Heart right ventricle (tissue), 16 donors: ENCODE results near the gene SMAD2. TPM values are rescaled to one million over a fixed set of nuclear protein-coding genes. Genes with fewer than 3 reads are reported as not detected.
"Not testable (repeated sequence)": the region's sequence is repeated elsewhere in the genome, so short reads cannot be mapped to it uniquely, and the experiment has no call there.

Experiments
- ATAC-seq, 8 donors: fragments of 200-7000 bp; cut with Tn5 transposase; one replicate each; pipeline ENCODE4 v1.9.1; 2020; ENCODE audit warnings: mild to moderate bottlenecking in 8 of 8, moderate library complexity in 8 of 8, moderate number of reproducible peaks in 1 of 8
- DNase-seq, 2 donors: peaks; one replicate each; pipeline ENCODE4 v3.0.0-alpha.2; 2020
- H3K27ac ChIP-seq, 10 donors: fragments of 200-600 bp; sonication (generic) in 2 of 10; one replicate each; pipeline versions ENCODE4 v1.5.0 to v1.8.0; 2020 to 2022; ENCODE audit warnings: mild to moderate bottlenecking in 3 of 10
- H3K27me3 ChIP-seq, 7 donors: fragments of 200-600 bp; one replicate each; pipeline ENCODE4 v1.8.0; 2021 to 2022; ENCODE audit warnings: mild to moderate bottlenecking in 2 of 7
- H3K36me3 ChIP-seq, 9 donors: fragments of 200-600 bp; sonication (generic) in 1 of 9; one replicate each; pipeline versions ENCODE4 v1.5.0 to v1.8.0; 2020 to 2022; ENCODE audit warnings: mild to moderate bottlenecking in 2 of 9
- H3K4me1 ChIP-seq, 9 donors: fragments of 200-600 bp; sonication (generic) in 1 of 9; one replicate each; pipeline versions ENCODE4 v1.5.0 to v1.8.0; 2020 to 2022; ENCODE audit warnings: mild to moderate bottlenecking in 4 of 9
- H3K4me3 ChIP-seq, 10 donors: fragments of 200-600 bp; sonication (generic) in 2 of 10; one replicate each; pipeline versions ENCODE4 v1.5.0 to v1.8.0; 2020 to 2022; ENCODE audit warnings: mild to moderate bottlenecking in 7 of 10, moderate library complexity in 2 of 10
- H3K9me3 ChIP-seq, 11 donors: fragments of 200-600 bp in 10 of 11; sonication (generic) in 2 of 11; one replicate each; pipeline versions ENCODE4 v1.5.0 to v1.8.0; 2013 to 2022; ENCODE audit warnings: mild to moderate bottlenecking in 2 of 11, control low read depth in 1 of 11, moderate library complexity in 1 of 11
- WGBS, 2 donors: extraction: QIAGEN DNeasy Blood & Tissue Kit; methylation state at CpG; one replicate each; pipeline ENCODE4 v1.1.7; 2013; ENCODE audit warnings: inconsistent platforms in 1 of 2; 5-methylcytosine and 5-hydroxymethylcytosine counted together
- intact Hi-C, 10 donors: fragments of 100-400 bp; cut with DNase I; formaldehyde crosslinking; loops; one replicate each; pipeline versions ENCODE4 v1.11.1 to v1.14.2; 2022
- polyA plus RNA-seq, 2 donors: library from polyadenylated mRNA; stranded (reverse); fragments of 200-250 nt; gene quantifications; one replicate each; pipeline ENCODE4 v1.2.3, GENCODE V29; 2013
- total RNA-seq, 10 donors: library from RNA; stranded (reverse); fragmentation: NEBNext Ultra II Directional in 3 of 10; extraction: Animal tissue kit (Norgen Biotek cat#: 25700) in 3 of 10; gene quantifications; one replicate each; pipeline versions ENCODE4 v1.2.1 to v1.2.4, GENCODE V29; 2021 to 2023
- TF ChIP-seq, protein P1 (sequence below), 9 donors: fragments of 200-600 bp; sonication (generic) in 2 of 9; IDR thresholded peaks; one replicate each; pipeline versions ENCODE4 v1.5.0 to v1.8.0; 2021 to 2022; ENCODE audit warnings: antibody characterized with exemption in 9 of 9, mild to moderate bottlenecking in 5 of 9, moderate library complexity in 1 of 9
- donor health status: Arrhythmogenic right ventricular cardiomyopathy.
- donor health status: ischemic (EF 13 %, LVEDD 7.1; RV severe dilation, severe dysfunction).
- donor health status: healthy with polysubstance abuse.
- donor health status: DM: no; HTN: yes; CAD: no.
- donor health status: DM: no; HTN: no; CAD: no.
- donor health status: ischemic (EF 25% LVEDD 6.9; RV normal size, moderate dysfunction).
- donor health status: ischemic (EF 25% LVEDD 5.7; RV mildly dilated, moderate dysfunction).
- donor health status: healthy.
- donor health status: DM: yes; HTN: yes; CAD: no.
- donor health status: Ischemic cardiomyopathy.
- donor health status: ischemic (EF 35%, LVEDD 5.7; RV mildly dilated, moderate dysfunction).
- donor health status: nonischemic (EF 11% LVEDD 7.7; RV severe dilation, severe dysfunction).
- donor health status: DM: yes; HTN: yes; CAD: no.
- donor health status: PGD.
- donor health status: ischemic (EF 29% LVEDD 5.4; RV normal size, mild dysfunction).
- donor health status: nonischemic (EF 23%, LVEDD 6.1; RV moderate dilation, normal function).

SMAD2 gene
- total and polyA plus RNA-seq, 12 donors = 11.6 to 118 (median 92.9) TPM

DNA sequence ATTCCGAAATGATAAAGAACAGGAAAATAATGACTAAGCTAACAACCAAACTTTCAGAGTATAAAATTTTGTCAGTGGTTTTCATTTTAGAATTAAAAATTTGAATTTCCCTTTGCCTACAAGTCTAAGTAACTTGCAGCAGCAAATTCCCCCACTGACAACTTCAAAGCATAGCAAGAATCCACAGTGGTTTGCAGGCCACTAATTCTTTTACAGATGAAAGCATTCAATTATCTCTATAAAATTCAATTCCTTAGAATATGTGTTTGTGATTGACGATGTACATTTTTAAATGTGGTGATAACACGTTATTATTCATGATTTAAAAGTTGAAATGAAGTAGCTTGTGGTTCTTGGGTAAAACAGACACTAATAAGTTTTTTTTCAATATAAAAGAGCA is 100.6 kb downstream of the SMAD2 start:
- intact Hi-C loops = no loop called here
- 93 to 95% methylated on average over 3 of the region's 3 CpGs for WGBS, 2 donors

DNA sequence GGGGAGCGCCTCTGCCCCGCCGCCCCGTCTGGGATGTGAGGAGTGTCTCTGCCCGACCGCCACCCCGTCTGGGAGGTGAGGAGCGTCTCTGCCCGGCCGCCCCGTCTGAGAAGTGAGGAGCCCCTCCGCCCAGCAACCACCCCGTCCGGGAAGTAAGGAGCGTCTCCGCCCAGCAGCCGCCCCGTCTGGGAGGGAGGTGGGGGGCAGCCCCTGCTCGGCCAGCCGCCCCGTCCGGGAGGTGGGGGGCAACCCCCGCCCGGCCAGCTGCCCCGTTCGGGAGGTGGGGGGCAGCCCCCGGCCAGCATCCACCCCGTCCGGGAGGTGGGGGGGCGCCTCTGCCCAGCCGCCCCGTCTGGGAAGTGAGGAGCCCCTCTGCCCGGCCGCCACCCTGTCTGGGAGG is 102.4 kb downstream of the SMAD2 start:
- intact Hi-C loops, H3K27me3 ChIP-seq, DNase-seq, H3K9me3 ChIP-seq, H3K4me1 ChIP-seq, ATAC-seq, H3K4me3 ChIP-seq, H3K27ac ChIP-seq: not testable (repeated sequence)
- 97 to 99% methylated on average over 34 of the region's 34 CpGs for WGBS, 2 donors
- H3K36me3 ChIP-seq = peaks cover 0 to 44% (median 0%) of the 10 kb centered on the region in 9 donors

More for the DNA sequence above, 100.6 kb downstream of the SMAD2 start:
- no peaks in the 10 kb centered on the region for H3K27me3 ChIP-seq
- no peak overlapping the region for H3K27ac ChIP-seq
- no peak for DNase-seq
- H3K4me1 ChIP-seq = no peaks in the 10 kb centered on the region
- H3K9me3 ChIP-seq = no peaks in the 10 kb centered on the region
- H3K4me3 ChIP-seq = no peak overlapping the region
- peaks cover 0 to 53% (median 0%) of the 10 kb centered on the region in 9 donors for H3K36me3 ChIP-seq
- no peak for ATAC-seq
- TF ChIP-seq, protein P1, sequence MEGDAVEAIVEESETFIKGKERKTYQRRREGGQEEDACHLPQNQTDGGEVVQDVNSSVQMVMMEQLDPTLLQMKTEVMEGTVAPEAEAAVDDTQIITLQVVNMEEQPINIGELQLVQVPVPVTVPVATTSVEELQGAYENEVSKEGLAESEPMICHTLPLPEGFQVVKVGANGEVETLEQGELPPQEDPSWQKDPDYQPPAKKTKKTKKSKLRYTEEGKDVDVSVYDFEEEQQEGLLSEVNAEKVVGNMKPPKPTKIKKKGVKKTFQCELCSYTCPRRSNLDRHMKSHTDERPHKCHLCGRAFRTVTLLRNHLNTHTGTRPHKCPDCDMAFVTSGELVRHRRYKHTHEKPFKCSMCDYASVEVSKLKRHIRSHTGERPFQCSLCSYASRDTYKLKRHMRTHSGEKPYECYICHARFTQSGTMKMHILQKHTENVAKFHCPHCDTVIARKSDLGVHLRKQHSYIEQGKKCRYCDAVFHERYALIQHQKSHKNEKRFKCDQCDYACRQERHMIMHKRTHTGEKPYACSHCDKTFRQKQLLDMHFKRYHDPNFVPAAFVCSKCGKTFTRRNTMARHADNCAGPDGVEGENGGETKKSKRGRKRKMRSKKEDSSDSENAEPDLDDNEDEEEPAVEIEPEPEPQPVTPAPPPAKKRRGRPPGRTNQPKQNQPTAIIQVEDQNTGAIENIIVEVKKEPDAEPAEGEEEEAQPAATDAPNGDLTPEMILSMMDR (IDR thresholded peaks at IDR 0.05) = no peak

DNA sequence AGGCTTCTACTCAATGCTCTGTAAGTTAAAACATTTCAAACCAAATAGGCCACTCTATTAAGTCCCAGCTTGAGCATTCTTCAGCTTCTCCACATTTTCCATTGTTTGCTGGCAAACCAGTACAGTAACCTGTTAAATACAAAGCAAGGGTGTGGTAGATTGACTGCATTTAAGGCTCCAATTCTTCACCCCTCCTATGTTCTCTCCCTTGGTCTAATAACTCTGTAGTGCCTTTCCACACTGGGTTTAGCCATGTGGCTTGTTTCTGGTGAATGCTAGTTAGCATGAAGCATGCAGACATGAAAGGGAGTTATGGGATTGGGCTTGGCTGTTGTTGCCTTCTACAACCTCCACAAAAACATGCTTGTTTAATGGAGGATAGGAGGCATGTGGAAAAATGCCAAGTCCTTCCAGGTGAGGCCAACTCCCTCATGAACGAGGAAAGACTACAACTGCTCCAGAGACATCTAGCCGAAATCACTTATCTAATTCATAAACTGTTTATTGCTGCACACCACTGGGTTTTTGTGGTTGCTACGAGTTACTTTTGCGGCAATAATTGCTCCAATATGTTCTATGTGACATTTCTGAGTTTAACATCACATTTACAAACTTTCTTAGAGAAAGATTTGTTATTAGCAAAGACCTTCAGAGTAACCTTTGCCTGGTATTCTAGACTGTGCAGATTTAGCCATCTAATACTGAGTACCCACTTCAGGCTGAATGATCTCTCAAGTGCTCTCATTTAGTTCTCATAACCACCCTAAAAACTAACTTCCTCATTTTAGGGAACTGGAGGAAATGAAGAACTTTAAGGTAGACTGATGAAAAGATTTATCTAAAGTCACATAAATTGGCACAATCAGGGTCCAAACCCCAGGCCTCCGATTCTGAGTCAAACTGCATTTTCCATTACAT is 104.0 kb downstream of the SMAD2 start:
- H3K36me3 ChIP-seq = peaks cover 0 to 46% (median 0%) of the 10 kb centered on the region in 9 donors
- no peaks in the 10 kb centered on the region for H3K4me1 ChIP-seq
- DNase-seq (no peak), ATAC-seq (no peak)
- intact Hi-C loops = no loop called here
- H3K4me3 ChIP-seq = no peak overlapping the region
- H3K9me3 ChIP-seq = no peaks in the 10 kb centered on the region
- no peaks in the 10 kb centered on the region for H3K27me3 ChIP-seq
- H3K27ac ChIP-seq = no peak overlapping the region
- TF ChIP-seq, protein P1 (IDR thresholded peaks at IDR 0.05) = no peak
- WGBS, 2 donors = 95 to 98% methylated on average over 5 of the region's 5 CpGs

DNA sequence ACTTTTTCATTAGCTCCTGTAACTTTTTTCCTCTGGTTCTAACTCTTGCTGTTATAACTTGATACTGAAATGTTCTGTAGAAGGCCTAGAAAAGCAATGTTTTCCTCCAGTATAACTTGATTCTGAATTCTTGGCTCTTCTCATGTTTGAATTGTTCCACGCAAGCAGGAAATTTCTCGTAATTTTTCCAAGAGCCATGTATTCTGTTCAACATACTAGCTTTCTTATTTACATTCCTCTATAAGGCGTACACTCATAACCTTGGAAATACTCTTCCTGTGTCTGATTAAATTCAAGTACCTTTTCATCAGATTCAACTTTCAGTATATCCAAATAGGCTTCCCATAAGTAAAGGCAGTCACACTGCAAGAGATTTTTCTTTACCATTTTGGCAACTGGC is 109.1 kb downstream of the SMAD2 start:
- intact Hi-C loops = no loop called here
- H3K27ac ChIP-seq = no peak overlapping the region

More for the DNA sequence above, 109.1 kb downstream of the SMAD2 start:
- Histone ChIP-seq H3K4me1 (peaks cover 0 to 4% (median 0%) of the 10 kb centered on the region in 9 donors), H3K4me3 (no peak overlapping the region), H3K9me3 (no peaks in the 10 kb centered on the region), H3K27me3 (no peaks in the 10 kb centered on the region), H3K36me3 (peaks cover 0 to 20% (median 0%) of the 10 kb centered on the region in 9 donors)
- WGBS, 2 donors = 90 to 93% methylated on average over 3 of the region's 3 CpGs
- TF ChIP-seq, protein P1 (IDR thresholded peaks at IDR 0.05) = no peak
- ATAC-seq = no peak
- DNase-seq = no peak
